NCI-H774 (cell line): ENCODE measurements around the gene GOLPH3L.
"Not testable (repeated sequence)": the region's sequence is repeated elsewhere in the genome, so short reads cannot be mapped to it uniquely, and the experiment has no call there.

ENCODE experiments used
- DNase-seq: peaks from one replicate; lab custom pipeline; 2025; lab: John Stamatoyannopoulos, UW

Gene GOLPH3L

GRCh38 chr1:150657064-150657463 is 39.9 kb downstream of the GOLPH3L start:
- not testable (repeated sequence) for DNase-seq

DNA sequence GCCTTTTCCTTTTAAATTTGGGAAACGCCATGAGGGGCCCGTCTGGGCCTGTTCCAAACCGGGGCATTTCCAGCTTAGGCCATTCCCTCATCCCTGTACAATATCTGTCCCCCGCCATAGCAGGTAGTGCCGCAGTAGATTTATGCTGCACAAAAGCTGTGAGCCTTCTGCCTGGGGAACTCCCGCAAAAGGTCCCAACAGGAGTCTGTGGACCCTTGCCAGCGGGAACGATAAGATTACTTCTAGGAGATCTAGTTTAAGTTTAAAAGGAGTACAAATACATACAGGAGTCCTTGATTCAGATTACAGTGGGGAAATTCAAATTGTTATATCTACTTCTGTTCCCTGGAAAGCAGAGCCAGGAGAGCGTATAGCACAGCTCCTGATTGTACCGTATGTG is 42.3 kb downstream of the GOLPH3L start:
- not testable (repeated sequence) for DNase-seq

GRCh38 chr1:150650193-150650592 is 46.8 kb downstream of the GOLPH3L start:
- peak; percentile 78 for DNase-seq

DNA sequence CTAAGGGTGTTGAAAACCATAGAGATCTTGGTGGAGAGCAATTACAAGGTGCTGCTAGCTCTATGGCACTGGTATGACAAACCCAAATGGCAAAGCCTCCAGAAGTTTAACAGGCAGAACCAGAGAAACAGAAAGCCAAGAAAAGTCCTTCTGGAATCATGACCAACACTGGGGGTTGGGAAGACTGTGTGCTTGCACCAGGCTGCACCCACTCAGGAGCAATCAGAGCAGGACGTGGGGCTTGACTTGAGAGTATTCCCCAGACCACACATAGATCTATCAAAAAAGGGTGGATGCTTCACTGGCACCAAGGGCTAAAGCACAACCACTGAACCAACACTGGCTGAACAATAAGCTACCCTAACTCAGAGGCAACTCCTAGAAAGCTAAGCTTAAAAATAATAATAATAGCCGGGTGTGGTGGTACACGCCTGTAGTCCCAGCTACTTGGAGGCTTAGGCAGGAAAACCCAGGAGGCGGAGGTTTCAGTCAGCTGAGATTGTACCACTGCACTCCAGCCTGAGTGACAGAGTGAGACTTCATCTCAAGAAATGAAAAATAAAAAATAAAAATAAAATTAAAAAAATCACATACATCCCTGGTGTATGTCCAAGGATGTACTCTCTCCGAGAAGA is 47.4 kb downstream of the GOLPH3L start:
- no peak for DNase-seq

GRCh38 chr1:150642296-150642695 is 54.7 kb downstream of the GOLPH3L start:
- DNase-seq: no peak

GRCh38 chr1:150641126-150641815 is 55.7 kb downstream of the GOLPH3L start:
- not testable (repeated sequence) for DNase-seq

GRCh38 chr1:150638430-150638829 is 58.5 kb downstream of the GOLPH3L start:
- not testable (repeated sequence) for DNase-seq

DNA sequence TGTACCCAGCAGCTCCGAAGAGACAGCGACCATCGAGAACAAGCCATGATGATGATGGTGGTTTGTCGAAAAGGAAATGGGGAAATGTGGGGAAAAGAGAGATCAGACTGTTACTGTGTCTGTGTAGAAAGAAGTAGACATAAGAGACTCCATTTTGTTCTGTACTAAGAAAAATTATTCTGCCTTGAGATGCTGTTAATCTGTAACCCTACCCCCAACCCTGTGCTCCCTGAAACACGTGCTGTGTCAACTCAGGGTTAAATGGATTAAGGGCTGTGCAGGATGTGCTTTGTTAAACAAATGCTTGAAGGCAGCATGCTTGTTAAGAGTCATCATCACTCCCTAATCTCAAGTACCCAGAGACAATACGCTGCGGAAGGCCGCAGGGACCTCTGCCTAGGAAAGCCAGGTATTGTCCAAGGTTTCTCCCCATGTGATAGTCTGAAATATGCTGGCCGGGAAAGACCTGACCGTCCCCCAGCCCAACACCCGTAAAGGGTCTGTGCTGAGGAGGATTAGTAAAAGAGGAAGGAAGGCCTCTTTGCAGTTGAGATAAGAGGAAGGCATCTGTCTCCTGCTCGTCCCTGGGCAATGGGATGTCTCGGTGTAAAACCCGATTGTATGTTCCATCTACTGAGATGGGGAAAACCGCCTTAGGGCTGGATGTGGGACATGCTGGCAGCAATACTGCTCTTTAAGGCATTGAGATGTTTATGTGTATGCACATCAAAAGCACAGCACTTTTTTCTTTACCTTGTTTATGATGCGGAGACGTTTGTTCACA is 61.9 kb downstream of the GOLPH3L start:
- DNase-seq: not testable (repeated sequence)

GRCh38 chr1:150629115-150629928 is 67.6 kb downstream of the GOLPH3L start, which contains the start of gene ENSA:
Gene ENSA, minus strand, starts transcription at chr1:150629612. Its CDS starts 142 bp downstream, at chr1:150629470.
- DNase-seq: peak; percentile 99

DNA sequence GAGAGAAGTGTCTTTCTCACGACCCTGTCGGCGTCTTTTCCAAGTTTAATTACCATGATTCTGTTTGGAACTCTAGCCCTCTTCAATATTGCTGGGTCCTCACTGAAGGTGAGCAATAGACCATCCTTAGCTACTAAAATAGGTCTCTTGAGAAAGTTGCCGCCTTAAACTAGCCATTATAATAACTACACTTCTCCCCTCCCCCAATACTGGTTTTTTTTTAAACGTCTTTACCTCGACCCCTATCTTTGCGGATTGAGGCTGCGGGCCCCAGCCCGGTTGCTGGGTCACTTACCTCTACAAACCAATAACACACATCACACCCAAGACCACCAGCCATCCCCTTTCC is 68.2 kb downstream of the GOLPH3L start:
- no peak for DNase-seq

- DNase-seq: no peak
Measured at GRCh38 chr1:150627826-150628410, 69.0 kb downstream of the GOLPH3L start.

GRCh38 chr1:150626150-150626549 is 70.8 kb downstream of the GOLPH3L start:
- DNase-seq: no peak

- not testable (repeated sequence) for DNase-seq
Measured at GRCh38 chr1:150624546-150624945, 72.4 kb downstream of the GOLPH3L start.

DNA sequence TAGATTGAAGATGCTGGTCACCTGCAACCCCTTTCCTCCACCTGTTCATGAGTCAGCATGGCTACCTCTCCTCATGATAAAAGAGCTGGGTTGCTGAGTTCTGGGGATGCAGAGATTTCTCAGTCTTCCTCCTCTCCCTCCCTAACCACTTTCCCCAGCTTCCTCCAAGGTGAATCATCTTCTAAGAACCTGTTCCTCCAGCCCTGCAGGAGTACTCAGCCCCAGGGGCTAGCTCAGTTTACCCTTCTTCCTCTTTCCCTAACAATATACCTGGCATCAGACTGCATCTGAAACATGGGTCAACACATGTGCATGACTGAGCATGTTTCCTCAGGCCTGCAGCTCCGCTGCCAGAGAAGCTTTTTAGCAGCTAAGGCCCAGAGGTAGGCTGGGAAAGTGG is 72.8 kb downstream of the GOLPH3L start:
- DNase-seq: not testable (repeated sequence)

- no peak for DNase-seq
Measured at GRCh38 chr1:150622303-150622975, 74.5 kb downstream of the GOLPH3L start.

DNA sequence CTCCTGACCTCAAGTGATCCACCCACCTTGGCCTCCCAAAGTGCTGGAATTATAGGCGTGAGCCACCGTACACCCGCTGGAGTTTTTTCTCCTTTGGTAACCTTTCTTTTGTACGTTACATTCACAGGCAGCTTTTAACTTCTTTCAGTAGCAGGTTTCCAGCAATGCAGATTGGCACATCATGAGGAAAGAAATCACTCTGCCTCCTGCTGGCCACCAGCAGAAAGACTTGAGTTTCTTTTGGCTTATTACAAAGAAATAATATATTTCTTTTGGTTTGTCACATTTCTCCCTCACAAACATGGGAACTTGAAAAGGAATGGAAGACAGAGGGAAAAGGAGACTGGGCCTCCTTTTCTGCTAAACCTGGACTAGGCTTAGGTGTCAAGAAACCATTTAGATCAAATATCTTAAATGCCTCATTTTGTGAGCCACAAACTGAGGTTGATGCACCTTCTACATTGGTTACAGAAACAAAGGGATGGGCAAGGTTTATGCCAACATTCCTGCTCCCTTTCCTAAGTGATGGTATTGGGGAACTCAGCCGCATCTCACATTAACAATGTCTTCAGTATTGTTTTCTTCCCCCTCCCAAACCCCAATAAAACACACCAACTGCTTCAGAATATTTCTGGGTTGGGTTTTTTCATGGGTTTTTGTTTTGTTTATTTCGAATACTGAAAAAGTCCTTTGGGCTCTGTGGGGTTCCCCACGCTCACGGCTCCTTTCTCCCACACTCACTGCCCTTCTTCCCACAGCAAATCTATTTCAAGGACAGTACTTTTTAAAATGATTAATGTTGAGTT is 75.3 kb downstream of the GOLPH3L start:
- no peak for DNase-seq

- DNase-seq: no peak
Measured at GRCh38 chr1:150620919-150621318, 76.0 kb downstream of the GOLPH3L start.

DNA sequence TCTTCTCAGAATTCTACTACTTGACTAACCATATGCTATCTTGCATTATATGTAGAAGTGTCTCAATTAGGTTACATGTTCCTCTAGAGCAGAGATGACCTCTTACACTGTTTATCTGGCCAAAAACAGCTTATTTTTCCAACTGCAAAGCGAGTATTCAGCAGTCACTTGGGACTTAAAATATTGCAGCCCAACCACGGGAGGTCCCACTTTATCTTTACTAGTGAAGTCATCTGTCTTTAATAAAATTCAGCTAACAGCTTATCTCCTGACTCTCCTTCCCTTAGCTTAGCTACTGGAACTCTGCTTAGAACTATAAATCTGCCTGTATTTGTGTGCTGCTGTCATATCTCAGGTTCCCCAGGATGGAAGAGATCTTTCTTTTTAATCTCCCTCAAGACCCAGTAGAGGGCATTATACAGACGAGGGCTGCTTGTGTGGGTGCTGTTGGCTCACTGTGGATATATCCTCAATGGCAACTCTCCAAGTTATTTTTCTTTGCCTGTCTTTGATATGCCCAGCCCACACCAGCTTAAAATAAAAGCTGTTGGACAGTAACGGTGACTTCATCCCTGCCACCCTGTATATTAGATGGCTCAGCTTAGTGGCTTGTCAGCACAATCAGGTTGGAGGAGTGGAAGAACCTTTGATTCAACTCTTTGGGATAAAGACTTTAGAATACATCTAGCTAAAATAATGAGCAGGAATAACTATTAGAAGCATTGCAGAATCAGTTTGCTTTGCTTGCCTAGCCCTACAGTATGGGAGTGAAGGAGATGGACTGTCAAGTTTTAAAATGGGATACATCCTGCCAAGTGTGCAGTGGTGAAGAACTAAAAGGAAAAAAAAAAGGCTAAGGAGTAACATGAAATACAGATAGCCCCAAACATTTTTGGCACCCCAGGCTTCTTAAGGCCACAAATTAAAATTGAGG is 77.1 kb downstream of the GOLPH3L start:
- no peak for DNase-seq
